ENCODE measurements around the gene ARGLU1. TPM values are rescaled to one million over a fixed set of nuclear protein-coding genes. Genes with fewer than 3 reads are reported as not detected.

ARGLU1 gene
- total RNA-seq, 1 experiment from 2014 or later, result 137 TPM

DNA sequence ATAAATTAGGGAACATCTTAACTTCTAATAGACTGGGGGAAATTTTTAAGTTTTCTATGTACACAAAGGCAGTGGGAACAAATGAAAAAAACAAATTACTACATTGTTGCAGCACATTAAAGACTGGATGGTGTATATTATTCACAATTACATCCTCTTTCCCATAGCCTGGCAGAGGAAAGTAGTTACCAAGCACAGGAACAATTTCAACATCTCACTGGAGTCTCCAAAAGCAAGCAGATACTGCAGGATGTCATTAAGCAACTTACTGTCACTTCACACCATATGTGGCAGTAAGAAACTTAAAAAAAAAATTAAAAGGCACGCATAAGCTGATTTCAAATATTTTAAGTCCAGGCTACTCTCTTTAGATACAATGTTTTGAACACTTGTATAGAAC is 26.1 kb downstream of the ARGLU1 start:
- no peak overlapping the region for H3K4me3 Mint-ChIP-seq (ENCODE audit: unreplicated experiment)
- no TSS peak for BruUV-seq (replicated peaks)
- H3K27me3 Mint-ChIP-seq (ENCODE audit: insufficient read depth, unreplicated experiment), result no peaks in the 10 kb centered on the region
- peaks cover 52% of the 10 kb centered on the region for H3K36me3 Mint-ChIP-seq (ENCODE audit: insufficient read depth, unreplicated experiment)
- Histone ChIP-seq H3K36me3 (ENCODE audit: control insufficient read depth, insufficient read depth, low read length) (peaks cover 1% of the 10 kb centered on the region), H3K4me3 (ENCODE audit: low read depth, low read length) (no peak overlapping the region), H3K27me3 (replicated peaks; ENCODE audit: control insufficient read depth, insufficient read depth, low read length) (no peaks in the 10 kb centered on the region), H3K4me1 (no peaks in the 10 kb centered on the region), H3K9me3 (no peaks in the 10 kb centered on the region)
- DNase-seq, result no peak
- no peaks in the 10 kb centered on the region for H3K4me1 Mint-ChIP-seq (ENCODE audit: low read depth, unreplicated experiment)
- no peaks in the 10 kb centered on the region for H3K9me3 Mint-ChIP-seq (ENCODE audit: unreplicated experiment)
- intact Hi-C loops (cut with micrococcal nuclease; ENCODE audit: unreplicated experiment), result no loop called here
- H3K27ac Mint-ChIP-seq (ENCODE audit: unreplicated experiment), result no peak overlapping the region
- ChIA-PET POLR2A (interaction anchor here (0.6 kb wide), 1 partner anchor 705 kb away, joined by 3 read pairs; no protein-coding TSS in a partner anchor), CTCF (no interaction called here)
- TF ChIP-seq, protein P1, sequence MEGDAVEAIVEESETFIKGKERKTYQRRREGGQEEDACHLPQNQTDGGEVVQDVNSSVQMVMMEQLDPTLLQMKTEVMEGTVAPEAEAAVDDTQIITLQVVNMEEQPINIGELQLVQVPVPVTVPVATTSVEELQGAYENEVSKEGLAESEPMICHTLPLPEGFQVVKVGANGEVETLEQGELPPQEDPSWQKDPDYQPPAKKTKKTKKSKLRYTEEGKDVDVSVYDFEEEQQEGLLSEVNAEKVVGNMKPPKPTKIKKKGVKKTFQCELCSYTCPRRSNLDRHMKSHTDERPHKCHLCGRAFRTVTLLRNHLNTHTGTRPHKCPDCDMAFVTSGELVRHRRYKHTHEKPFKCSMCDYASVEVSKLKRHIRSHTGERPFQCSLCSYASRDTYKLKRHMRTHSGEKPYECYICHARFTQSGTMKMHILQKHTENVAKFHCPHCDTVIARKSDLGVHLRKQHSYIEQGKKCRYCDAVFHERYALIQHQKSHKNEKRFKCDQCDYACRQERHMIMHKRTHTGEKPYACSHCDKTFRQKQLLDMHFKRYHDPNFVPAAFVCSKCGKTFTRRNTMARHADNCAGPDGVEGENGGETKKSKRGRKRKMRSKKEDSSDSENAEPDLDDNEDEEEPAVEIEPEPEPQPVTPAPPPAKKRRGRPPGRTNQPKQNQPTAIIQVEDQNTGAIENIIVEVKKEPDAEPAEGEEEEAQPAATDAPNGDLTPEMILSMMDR (IDR thresholded peaks at IDR 0.05; ENCODE audit: insufficient read depth in 1 of 2, low read depth in 1 of 2, low read length in 1 of 2, severe bottlenecking in 1 of 2, unreplicated experiment in 1 of 2), result no peak

DNA sequence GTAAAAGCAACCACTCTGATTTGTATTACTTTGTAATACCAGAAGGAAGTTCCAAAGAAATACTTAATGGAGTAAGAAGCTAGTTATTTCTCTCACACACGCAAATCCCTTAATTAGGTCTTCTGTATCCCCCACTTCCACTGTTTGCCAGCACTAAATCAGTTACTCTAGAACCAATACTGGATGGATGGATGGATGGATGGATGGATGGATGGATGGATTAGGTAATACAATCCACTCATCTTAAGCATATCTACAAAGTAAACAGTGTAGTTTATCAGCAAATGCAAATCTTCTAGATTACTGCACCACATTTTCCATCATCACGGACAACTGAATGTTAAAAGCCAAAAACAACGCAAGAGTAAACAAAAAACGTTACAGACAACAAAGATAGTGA is 27.3 kb downstream of the ARGLU1 start:
- Mint-ChIP-seq H3K27me3 (ENCODE audit: insufficient read depth, unreplicated experiment) (no peaks in the 10 kb centered on the region), H3K4me3 (ENCODE audit: unreplicated experiment) (no peak overlapping the region), H3K36me3 (ENCODE audit: insufficient read depth, unreplicated experiment) (peaks cover 63% of the 10 kb centered on the region), H3K9me3 (ENCODE audit: unreplicated experiment) (no peaks in the 10 kb centered on the region), H3K27ac (ENCODE audit: unreplicated experiment) (no peak overlapping the region), H3K4me1 (ENCODE audit: low read depth, unreplicated experiment) (no peaks in the 10 kb centered on the region)
- no TSS peak for BruUV-seq (replicated peaks)
- H3K36me3 ChIP-seq (ENCODE audit: control insufficient read depth, insufficient read depth, low read length), result peaks cover 1% of the 10 kb centered on the region; the same call in 1 of the 2 replicates
- TF ChIP-seq, protein P1 (IDR thresholded peaks at IDR 0.05; ENCODE audit: insufficient read depth in 1 of 2, low read depth in 1 of 2, low read length in 1 of 2, severe bottlenecking in 1 of 2, unreplicated experiment in 1 of 2), result no peak
- ChIA-PET CTCF (interaction anchor here (0.6 to 0.7 kb wide), 2 partner anchors 197 to 600 kb away, joined by 6 to 8 read pairs; no protein-coding TSS in a partner anchor), POLR2A (no interaction called here)
- no peaks in the 10 kb centered on the region for H3K9me3 ChIP-seq
- H3K4me3 ChIP-seq (ENCODE audit: low read depth, low read length), result no peak overlapping the region
- no peaks in the 10 kb centered on the region for H3K27me3 ChIP-seq (replicated peaks; ENCODE audit: control insufficient read depth, insufficient read depth, low read length)
- no peak for DNase-seq
- intact Hi-C loops (cut with micrococcal nuclease; ENCODE audit: unreplicated experiment), result no loop called here
- H3K4me1 ChIP-seq, result no peaks in the 10 kb centered on the region

DNA sequence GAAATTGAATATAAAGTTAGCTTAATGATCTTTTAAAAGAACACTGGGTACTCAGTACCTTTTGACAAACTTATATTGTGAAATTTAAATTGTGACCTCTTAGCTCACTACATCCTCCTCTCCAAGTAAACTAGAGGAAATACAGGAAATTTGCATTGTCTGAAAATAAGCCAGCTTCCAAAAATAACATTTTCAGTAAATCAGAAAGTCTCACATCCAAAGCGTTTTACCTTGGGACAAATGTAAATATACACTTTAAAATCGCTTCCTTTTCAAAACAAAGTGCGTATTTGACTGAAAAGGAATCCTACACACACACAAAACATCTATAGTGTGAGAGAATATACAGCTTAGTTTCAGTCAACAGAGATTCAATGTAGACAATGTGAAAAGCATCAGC is 30.4 kb downstream of the ARGLU1 start:
- peaks cover 1% of the 10 kb centered on the region; the same call in 1 of the 2 replicates for H3K36me3 ChIP-seq (ENCODE audit: control insufficient read depth, insufficient read depth, low read length)
- no peak overlapping the region for H3K4me3 ChIP-seq (ENCODE audit: low read depth, low read length)
- no peaks in the 10 kb centered on the region for H3K27me3 ChIP-seq (replicated peaks; ENCODE audit: control insufficient read depth, insufficient read depth, low read length)
- no TSS peak for BruUV-seq (replicated peaks)
- DNase-seq, result no peak
- Mint-ChIP-seq H3K36me3 (ENCODE audit: insufficient read depth, unreplicated experiment) (peaks cover 76% of the 10 kb centered on the region), H3K4me3 (ENCODE audit: unreplicated experiment) (no peak overlapping the region), H3K27ac (ENCODE audit: unreplicated experiment) (no peak overlapping the region), H3K4me1 (ENCODE audit: low read depth, unreplicated experiment) (no peaks in the 10 kb centered on the region), H3K9me3 (ENCODE audit: unreplicated experiment) (no peaks in the 10 kb centered on the region), H3K27me3 (ENCODE audit: insufficient read depth, unreplicated experiment) (no peaks in the 10 kb centered on the region)
- no peaks in the 10 kb centered on the region for H3K4me1 ChIP-seq
- TF ChIP-seq, protein P1 (IDR thresholded peaks at IDR 0.05; ENCODE audit: insufficient read depth in 1 of 2, low read depth in 1 of 2, low read length in 1 of 2, severe bottlenecking in 1 of 2, unreplicated experiment in 1 of 2), result no peak
- CTCF ChIA-PET, result interaction anchor here (2.2 kb wide), 1 partner anchor 82 kb away, joined by 9 read pairs; no protein-coding TSS in a partner anchor
- intact Hi-C loops (cut with micrococcal nuclease; ENCODE audit: unreplicated experiment), result loop anchor here (2.0 to 10.0 kb wide), 3 partner anchors 83 to 1765 kb away; no protein-coding TSS in a partner anchor
- no peaks in the 10 kb centered on the region for H3K9me3 ChIP-seq
- POLR2A ChIA-PET, result no interaction called here

Measured in Caco-2 (cell line).